ENCODE data around the gene DNASE2.
A peak's percentile ranks its signal among the peaks of the same experiment; 100 is the strongest.
"Not testable (repeated sequence)": the region's sequence is repeated elsewhere in the genome, so short reads cannot be mapped to it uniquely, and the experiment has no call there.

The DNASE2 gene, protein sequence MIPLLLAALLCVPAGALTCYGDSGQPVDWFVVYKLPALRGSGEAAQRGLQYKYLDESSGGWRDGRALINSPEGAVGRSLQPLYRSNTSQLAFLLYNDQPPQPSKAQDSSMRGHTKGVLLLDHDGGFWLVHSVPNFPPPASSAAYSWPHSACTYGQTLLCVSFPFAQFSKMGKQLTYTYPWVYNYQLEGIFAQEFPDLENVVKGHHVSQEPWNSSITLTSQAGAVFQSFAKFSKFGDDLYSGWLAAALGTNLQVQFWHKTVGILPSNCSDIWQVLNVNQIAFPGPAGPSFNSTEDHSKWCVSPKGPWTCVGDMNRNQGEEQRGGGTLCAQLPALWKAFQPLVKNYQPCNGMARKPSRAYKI

DNA sequence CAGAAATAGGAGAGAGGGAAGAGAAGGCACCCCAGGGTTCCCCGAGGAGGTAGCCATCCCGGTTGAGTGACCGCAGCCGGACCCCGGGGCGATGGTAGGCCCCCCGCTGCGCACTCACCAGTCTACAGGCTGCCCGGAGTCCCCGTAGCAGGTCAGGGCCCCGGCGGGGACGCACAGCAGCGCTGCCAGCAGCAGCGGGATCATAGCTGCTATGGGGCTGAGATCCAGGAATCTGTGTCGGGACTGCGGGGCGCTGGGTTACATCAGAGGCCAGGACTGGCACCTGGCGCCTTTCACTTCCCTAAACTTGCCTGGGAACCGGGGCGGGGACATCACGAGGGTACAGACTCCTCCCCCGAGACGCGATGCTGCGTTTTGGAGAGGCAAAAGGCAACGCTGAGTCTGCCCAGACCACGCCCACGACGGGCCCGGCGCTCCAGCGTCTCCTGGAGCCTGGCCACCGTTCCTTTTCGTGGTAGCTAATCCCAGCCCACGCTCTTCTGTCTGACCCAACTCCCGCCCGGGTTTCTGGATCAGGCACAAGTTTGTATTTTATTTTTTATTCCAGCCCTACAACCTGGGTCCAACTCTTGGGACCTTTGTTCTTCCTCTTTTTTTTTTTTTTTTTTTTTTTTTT is at the start of gene DNASE2:
TSS of gene DNASE2 (minus strand) at position 278 of the 637 bp plus-strand sequence. CDS start at position 204, 74 bp downstream.
- peak; percentile 96 for DNase-seq

DNA sequence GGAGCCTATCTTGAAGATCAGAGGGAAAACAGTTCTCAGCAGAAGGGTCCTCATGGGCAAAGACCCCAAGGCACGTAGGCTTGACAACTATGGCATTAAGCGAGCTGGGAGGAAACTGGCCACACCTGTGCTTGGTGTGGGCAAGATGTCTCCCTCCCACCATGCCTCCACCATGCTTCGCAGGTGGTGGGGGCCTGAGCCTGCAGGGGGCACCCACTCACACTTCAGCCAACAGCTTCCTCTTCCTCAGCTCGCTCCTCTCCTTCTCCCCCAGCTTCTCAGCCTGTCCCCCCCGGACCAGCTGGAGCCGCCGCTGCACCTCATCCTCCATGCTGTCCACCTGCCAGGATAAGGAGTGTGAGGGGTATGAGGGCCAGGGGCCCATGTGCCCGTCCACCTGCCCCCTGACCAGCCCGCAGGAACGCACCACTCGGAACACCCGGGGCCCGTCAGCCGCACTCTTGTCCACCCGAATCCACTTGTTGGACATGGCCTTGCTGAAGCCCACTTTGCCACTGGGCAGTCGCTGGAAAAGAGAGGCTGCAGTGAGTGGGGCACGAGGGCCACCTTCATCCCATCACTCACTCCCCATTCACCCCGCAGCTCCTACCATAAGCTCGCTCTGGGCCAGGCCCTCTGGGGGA is 48.9 kb upstream of the DNASE2 start:
- DNase-seq = no peak

DNA sequence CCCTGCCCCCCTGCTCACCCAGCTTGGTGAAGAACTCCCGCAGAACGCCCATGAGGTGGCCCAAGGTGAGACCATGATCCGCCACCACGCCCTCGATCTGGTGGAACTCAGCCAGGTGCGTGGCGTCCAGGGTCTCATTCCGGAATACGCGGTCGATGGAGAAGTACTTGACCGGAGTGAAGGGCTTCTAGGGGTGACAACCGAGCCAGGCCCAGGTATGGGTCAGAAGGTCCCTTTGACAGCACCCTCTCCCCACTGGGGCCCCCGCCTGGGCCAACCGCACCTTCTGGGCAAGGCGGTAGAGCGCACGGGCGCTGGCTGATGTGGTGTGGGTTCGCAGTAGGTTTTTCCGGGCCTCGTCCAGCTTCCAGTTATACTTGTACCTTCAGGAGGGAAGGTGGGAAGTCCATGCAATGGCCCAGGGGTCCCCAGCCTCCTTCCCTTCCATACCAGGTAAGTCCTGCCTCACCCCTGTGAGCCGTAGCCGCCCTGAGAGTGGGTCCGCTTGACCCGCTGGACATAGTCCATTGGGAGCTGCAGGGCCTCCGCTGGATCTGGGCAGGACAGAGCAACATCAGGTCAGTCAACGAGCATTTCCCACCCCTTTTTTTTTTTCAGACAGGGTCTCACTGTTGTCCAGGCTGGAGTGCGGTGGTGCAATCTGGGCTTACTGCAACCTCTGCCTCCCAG is 43.5 kb upstream of the DNASE2 start:
- DNase-seq = no peak

DNA sequence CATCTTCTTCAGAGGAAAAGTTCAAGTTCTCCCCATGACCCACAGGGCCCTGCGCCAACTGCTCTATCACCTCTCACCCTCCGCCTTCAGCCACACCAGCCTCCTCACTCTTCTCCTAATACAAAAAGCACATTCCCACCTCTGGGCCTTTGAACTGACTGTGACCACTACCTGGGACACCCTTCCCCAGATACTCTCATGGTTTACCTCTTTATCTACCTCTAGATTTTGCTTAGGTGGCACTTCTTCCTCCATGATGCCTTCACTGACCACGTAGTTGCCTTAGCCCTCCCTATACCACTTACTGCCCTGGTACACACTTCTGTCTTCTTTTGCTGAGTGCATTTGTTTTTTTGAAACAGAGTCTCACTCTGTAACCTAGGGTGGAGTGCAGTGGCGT is 41.7 kb upstream of the DNASE2 start:
- DNase-seq = no peak

DNA sequence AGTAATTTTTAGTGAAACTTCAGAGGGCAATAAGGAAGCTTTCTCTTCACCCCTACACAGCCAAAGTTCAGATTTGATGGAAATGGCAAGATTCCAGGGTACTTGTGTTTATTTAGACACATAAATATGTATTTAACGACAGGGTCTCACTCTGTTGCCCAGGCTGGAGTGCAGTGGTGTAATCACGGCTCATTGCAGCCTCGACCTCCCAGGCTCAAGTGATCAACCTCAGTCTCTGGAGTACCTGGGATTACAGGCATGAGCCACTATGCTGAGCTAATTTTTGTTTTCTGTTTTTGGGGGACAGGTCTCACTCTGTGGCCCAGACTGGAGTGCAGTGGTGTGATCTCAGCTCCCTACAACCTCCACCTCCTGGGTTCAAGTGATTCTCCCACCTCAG is 39.8 kb upstream of the DNASE2 start:
- DNase-seq = no peak

DNA sequence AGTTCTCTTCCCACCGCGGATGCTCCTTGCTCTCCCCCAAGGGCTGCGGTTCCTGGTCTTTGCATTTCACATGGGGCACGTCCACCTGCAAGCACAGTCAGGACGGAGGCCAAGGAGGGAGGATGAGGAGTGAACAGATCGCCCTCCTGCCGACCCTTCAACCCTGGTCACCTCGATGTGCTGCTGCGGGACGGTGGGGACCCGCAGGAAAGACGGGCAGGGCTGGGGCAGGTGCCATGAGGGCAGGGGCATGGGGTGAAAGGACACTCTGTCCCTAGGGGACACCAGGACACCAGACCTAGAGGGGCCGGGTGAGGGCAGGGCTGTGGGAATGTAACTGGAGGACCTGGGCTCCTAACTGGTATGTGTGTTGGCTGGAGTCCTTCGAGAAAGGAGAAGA is 37.0 kb upstream of the DNASE2 start:
- no peak for DNase-seq

DNA sequence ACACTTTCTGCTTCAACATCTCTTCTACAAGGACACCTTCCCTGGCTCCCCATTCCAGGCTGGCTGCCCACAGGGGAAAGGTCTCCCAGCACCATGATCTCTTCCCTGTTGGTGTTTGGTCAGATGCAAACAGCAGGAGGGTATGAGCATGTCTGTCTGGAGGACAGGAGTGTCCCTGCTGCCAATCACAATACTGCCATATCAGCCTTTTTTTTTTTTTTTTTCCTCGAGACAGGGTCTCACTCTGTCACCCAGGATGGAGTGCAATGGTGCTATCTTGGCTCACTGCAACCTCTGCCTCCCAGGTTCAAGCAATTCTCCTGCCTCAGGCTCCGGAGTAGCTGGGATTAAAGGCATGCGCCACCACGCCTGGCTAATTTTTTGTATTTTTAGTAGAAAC is 34.6 kb upstream of the DNASE2 start:
- DNase-seq = not testable (repeated sequence)

DNA sequence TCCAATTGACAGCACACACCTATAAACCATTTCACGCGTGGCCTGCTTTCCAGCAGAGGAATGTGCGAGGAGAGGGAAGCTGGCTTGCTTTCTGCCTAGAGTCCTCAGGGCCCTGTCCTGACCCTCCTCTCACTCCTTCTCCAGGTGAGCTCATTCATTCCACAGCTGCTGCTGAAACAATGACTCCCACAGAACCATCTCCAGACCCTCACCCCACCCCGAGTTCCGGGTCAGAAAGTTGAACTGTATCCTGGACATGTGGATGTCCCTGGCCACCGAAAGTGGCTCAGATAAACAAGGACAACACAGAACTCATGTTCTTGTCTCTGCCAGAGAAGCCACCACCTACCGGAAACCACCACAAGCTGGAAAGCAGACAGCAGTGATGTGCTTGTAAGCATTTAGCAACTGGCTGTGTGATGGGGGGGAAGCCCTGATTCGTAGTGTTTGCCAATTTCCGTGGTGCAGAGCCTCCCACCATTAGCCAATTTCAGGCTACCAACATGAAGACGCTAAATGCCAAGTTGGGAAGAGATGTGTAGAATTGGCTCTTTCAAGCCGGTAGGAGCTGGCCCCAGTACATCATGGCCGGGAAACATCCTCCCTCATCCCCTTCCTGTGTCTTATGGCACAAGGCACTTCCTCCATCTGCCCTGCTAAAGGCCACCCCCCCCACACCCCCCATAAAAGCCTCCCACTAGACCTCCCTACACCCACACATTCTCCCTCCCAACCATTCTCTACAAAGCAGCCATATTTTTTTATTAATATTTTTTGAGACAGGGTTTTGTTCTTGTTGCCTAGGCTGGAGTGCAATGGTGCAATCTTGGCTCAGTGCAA is 32.8 kb upstream of the DNASE2 start:
- DNase-seq = peak; percentile 62

DNA sequence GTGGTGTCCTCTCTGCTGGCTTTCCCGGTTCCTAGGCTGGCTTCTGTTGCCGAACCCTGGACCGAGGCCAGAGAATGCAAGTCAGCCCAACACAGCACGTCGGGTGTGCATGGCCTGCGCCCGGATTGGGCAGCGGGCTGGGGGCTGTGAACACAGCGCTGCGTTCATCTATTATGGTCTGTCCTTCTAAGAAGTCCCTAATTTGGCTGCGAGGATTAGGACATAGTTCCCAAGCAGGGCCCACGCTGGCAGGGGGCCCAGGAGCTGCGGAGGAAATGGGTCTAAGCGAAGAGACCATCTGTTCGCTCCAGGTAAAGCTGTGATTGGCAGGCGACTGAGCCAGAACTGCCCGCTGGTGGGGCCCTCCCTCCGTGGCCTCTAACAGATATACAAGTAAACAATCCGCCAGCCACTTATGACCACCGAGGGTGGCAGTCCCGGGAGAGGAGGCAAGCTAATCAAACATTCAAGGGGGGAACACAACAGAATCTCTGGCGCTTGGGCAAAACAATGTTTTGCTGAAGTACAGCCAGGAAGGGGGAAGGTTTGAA is 31.8 kb upstream of the DNASE2 start:
- DNase-seq = no peak

DNA sequence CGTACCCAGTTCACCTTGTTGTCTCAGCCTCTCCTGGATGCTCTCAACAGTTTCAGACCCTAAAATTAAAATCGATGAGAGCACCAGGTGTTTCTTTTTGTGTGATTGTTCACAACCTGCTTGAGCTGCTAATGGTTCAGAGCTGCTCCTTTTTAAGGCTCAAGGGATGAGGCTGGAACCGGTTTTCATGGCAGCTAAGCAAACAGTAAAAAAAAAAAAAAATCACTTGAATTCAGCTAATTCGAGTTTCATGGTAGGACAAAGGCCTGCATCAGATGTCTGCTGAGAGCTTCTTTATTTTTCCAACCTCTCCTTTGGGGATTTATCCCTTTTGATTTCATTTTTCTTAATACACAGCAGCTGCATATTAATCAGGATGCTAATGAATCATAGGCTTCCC is 31.3 kb upstream of the DNASE2 start:
- DNase-seq = no peak

DNA sequence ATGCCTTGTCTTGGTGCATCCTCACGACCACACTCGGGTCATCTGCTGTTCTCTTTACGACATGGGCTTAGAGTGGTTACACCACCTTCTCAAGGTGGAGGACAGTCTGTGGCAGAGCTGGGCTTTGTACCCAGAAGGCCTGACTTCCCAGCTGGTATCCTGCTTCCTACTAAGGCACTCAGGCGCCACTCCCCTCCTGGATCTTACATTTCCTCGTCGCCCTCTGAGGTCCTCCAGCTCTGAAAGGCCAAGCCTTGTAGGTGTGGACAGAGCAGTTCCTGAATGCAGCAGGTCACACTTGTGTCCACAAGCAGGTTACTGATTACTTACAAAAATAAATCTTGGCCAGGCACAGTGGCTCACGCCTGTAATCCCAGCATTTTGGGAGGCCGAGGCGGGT is 25.9 kb upstream of the DNASE2 start:
- no peak for DNase-seq

DNA sequence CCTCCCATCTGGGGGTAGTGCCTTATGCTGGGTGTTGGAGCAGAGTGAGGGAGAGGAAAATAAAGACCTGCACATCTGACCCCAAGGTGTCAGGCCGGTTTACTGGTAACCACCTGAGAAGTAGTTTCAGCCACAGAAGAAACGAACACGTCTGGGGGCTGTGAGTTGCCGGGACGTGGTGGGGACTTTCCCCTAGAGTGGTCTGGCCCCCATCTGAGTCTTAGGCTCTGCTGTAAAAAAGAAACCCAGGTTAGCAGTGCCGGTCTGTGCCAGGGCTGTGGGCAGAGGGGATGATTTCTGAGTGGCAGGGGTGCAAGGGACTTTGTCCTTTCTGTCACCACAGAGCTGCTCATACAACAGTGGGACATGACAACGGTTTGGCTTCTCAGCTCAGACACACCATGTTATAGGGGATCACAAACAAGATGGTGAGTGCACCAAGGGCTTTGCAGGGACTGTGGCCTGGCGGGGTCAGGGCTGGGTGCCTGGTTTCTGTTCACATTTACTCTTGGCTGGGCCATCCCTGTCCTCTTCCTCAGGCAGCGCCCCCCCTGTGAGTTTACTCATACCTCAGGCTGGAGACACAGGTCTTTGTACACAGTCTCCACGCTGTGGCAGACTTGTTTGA is 18.8 kb upstream of the DNASE2 start:
- DNase-seq = peak; percentile 72

DNA sequence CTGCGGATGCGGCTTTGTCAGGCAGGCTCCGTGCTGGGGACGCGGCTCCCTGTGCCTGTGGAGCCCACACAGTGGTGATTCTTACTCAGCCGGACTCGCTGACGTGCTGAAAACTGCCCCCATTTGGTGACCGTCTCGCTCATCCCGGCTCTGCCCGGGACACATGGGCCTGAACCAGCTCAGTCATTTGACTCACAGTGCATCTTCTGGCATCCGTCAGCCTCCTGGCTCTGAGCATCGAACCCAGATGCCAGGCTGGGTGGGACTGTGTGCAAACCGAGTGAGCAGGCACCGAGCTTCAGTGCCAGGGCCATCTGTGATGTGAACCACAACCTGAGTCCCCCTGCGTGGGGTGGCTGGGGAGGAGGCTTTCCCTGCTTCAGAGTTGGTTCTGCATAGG is 15.2 kb upstream of the DNASE2 start:
- DNase-seq = no peak

DNA sequence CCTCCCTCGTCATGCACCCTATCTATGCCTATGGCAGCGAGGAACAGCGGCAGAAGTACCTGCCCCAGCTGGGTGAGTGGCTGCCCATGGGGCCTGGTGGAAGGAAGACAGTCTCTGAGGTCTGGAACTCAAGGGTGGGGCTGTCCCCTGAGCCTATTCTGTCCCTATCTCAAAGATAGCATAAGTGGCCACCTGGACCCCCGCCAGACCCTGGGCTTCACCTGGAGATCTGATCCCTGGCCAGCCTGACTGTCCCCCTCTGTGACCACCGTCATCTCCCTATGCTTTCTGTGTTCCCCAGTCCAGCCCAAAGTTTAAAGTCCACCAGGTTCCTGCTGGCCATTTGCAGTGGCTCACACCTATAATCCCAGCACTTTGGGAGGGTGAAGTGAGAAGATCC is 12.3 kb upstream of the DNASE2 start:
- no peak for DNase-seq

DNA sequence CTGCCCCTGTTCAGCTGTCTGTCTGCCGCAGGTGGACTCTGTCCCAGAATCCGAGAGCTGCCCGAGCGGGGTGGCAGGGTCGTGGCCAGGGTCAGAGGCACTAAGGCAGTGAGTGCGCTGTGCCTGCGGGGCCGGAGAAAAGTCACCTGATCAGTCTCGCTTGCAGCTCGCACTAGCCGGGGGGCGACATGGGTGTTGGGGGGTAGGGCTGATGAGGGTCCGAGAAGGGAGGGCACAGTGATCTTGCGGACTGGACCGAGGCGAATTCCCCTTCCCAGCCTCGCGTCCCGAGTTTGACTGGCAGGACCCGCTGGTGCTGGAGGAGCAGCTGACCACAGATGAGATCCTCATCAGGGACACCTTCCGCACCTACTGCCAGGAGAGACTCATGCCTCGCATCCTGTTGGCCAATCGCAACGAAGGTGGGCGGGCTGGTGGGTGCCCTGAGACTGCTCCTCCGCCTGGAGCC is 10.3 kb upstream of the DNASE2 start:
- peak; percentile 11 for DNase-seq

DNA sequence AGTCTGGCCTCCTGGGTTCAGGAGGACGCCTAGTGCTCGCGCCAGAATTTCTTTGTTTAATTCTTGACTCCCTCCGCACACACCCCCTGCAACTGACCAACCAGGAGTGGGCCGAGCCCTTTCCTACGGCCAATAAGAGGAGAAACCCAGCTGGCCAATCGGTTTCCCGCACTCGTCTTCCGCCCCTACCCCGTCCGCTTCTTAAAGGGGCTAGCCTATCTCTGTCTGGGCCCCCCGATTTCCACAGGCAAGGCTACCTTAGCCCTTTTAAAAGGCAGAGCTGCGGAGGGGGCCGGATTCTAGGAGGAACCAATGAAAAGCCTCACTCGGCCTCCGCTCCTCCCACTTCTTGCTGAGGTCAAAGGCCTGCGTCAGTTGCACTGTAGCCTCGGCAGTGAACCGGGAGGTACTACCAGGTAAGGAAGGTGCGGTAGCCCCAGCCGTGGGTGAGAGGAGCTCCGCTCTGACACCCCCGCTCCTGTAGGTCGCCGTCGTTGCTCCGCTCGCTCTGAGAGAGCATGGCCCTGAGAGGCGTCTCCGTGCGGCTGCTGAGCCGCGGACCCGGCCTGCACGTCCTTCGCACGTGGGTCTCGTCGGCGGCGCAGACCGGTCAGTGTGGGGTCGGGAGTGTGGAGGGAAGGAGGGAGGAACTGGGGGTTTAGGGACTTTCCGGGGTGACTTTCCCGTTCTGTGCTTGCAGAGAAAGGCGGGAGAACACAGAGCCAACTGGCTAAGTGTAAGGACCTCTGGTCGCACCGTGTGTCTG is 9.7 kb upstream of the DNASE2 start, which contains the start of gene GCDH:
TSS of gene GCDH (plus strand) at position 374 of the 766 bp plus-strand sequence. CDS start at position 519, 145 bp downstream.
- peak; percentile 99 for DNase-seq

DNA sequence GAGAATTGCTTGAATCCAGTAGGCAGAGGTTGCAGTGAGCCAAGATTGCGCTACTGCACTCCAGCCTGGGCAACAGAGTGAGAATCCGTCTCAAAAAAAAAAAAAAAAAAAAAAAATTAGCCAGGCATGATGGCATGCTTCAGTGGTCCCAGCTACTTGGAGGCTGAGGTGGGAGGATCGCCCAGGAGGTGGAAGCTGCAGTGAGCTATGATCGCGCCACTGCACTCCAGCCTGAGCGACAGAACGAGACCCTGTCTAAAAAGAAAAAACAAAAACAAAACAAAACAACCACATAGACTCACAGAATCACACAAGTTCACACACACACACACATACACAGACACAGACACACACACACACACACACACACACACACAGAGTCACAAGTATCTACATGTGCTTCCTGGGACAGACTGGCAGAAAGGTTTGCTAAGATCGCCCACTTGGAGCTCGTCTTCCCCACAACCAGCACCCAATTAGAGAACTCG is 9.1 kb upstream of the DNASE2 start:
- not testable (repeated sequence) for DNase-seq

DNA sequence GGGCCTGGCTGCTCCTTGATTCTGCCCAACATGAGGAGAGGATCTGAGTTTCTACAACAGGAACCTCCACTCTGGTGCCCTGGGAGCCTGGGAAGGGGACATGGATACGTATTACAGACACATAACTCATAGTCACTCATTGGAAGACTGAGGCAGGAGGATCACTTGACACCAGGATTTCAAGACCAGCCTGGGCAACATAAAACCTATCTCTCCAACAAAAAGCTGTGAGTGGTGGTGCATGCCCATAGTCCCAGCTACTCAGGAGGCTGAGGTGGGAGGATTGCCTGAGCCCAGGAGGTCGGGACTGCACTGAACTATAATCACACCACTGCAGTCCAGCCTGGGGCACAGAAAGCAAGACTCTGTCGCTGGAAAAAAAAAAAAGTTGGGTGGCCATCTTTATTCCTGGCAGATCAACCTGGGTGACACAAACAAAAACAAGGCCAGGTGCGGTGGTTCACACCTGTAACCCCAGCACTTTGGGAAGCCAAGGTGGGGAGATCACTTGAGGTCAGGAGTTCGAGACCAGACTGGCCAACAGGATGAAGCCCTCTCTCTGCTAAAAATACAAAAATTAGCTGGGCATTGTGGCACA is 6.9 kb upstream of the DNASE2 start:
- no peak for DNase-seq

DNA sequence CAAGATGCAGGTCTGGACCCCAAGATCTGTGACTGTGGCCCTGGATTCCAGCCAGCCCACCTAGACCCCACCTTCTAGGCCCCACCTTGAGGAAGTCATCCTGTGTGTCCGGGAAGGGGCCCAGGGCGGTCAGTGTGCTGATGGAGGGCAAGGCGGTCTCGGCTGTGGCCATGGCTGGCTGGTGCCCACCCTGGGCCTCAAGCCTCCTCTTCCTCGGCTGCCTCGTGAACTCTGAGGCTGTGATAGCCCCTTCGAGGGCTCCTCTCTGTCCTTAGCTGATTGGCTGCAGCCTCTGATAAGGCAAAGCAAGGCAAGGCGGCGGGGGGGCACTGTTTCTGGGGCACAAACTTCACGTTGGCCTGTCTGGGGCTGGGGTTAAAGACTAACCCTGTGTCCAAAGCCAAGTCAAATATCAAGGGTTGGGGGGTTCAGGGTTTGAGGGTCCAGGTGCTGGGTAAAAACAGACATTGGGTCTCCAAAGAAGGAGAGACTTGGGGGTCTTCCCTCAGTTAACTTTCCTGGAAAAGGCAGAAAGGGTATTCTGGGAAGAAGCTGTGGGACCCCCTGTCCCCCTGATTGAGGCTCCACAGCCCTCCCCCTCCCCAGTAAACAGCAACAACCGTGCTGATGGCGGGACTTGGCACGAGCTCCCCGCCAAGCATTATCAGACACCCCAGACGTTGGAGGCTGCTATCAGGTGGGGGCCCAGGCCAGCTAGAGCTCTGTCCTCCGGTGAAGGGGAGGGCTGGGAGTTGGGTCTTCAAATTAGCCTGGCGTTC is 5.9 kb upstream of the DNASE2 start, which contains the start of gene KLF1:
TSS of gene KLF1 (minus strand) at position 233 of the 779 bp plus-strand sequence. CDS start at position 172, 61 bp downstream.
- DNase-seq = no peak

Measured in activated CD4-positive, alpha-beta T cell treated with anti-CD3 and anti-CD28 coated beads, Interleukin-2, Interleukin-6, amounts not matched to agents 100 ng/mL and 50 ng/mL, durations not matched to agents 16 hours and 8 hours (primary cell).